HG03097 (cell line): ENCODE measurements around the gene ZNF750.

ENCODE experiments used
- ATAC-seq: cut with Tn5 transposase; IDR thresholded peaks from one replicate; pipeline ENCODE4 v1.9.1; 2021; ENCODE audit not compliant: unreplicated experiment, low FRiP score

Gene ZNF750

GRCh38 chr17:82779541-82779940 lies 60.3 kb downstream of the ZNF750 start:
- ATAC-seq: no peak
